Astrocyte of the cerebellum (primary cell): ENCODE results near the gene DENND10.

ENCODE experiments used
- DNase-seq: peaks from one replicate; pipeline ENCODE4 v3.0.0-alpha.2; 2011; ENCODE audit warnings: low read depth
- H3K4me3 ChIP-seq: 2 replicates; pipeline ENCODE4 v1.5.1; 2011; ENCODE audit warnings: mild to moderate bottlenecking, low read depth, low read length, moderate library complexity
- CTCF ChIP-seq: IDR thresholded peaks from 2 replicates; pipeline ENCODE4 v1.5.1; 2012; ENCODE audit warnings: low read length, low read depth, moderate library complexity, mild to moderate bottlenecking; ENCODE audit errors: missing control alignments
- in situ Hi-C: cut with HindIII; loops from 2 replicates; pipeline ENCODE4 v1.10.0; 2017; ENCODE audit warnings: low sequenced_read_pairs

DENND10 gene

GRCh38 chr10:119112056-119112455 is 8.1 kb downstream of the DENND10 start:
- in situ Hi-C loops, result no loop called here

DNA sequence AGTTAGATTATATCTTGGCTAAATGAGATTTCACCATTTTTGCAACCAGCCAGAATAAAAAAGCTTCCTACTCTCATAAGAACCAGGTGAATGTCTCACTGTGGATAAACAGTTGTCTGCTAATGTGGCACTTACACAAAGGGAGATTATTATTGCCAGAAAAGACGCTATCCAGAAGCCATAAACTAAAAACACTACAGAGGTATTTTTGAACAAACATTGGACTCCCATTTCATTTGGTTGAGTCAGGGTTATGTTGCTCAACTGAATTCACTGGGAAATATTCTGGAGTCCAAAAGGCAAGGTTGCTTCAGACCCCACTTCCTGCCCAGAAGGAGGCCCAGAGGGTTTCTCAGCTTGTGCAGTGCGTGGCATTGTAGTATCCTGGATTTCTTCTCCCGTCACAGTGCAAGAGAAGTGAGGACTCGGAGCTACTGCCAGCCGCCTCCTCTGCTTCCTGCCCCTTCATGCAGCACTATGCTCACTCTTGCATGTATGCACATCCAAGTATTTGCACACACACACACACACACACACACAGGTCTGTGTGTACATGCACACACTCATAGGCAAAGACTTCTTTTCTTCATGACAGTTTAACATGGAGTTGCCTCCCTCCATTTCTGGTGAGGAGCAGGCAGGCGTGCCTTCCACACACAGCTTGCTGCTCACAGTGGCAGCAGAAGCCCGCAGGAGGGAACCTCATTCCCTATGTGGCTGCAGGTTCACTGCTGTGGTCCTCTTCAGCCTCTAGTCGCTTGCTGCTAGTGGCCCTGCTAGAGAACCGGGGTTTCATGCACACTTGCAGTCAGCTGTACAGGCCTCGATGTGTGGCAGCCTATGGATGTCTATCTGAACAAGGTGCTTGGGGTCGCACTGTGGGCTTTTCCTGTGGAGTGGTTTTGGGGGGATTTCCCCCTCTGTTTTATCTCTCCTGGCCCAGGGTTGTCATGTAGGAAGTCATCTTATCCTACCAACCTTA is 10.1 kb downstream of the DENND10 start:
- TF ChIP-seq CTCF, result no peak
- DNase-seq, result no peak
- in situ Hi-C loops, result no loop called here
- no peak overlapping the region for H3K4me3 ChIP-seq

More at GRCh38 chr10:119112056-119112455, 8.1 kb downstream of the DENND10 start:
- no peak for DNase-seq
- no peak for TF ChIP-seq CTCF
- H3K4me3 ChIP-seq, result no peak overlapping the region

DNA sequence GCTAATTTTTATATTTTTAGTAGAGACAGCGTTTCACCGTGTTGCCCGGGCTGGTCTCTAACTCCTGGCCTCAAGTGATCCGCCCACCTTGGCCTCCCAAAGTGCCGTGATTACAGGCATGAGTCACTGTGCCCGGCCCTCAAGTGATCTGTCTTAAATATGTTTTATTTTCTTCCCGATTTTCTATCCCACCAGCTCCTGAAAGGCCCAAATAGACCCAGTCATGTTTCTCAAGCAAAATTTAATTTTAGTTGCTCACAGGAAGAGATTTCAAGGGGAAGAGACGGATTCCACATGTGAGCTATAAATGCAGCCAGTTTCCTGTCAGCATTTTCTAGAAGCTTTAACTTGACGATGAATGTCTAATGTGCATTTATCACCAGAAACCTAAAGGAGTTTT is 12.0 kb downstream of the DENND10 start:
- no peak overlapping the region for H3K4me3 ChIP-seq
- no peak for TF ChIP-seq CTCF
- DNase-seq, result no peak
- in situ Hi-C loops, result no loop called here

DNA sequence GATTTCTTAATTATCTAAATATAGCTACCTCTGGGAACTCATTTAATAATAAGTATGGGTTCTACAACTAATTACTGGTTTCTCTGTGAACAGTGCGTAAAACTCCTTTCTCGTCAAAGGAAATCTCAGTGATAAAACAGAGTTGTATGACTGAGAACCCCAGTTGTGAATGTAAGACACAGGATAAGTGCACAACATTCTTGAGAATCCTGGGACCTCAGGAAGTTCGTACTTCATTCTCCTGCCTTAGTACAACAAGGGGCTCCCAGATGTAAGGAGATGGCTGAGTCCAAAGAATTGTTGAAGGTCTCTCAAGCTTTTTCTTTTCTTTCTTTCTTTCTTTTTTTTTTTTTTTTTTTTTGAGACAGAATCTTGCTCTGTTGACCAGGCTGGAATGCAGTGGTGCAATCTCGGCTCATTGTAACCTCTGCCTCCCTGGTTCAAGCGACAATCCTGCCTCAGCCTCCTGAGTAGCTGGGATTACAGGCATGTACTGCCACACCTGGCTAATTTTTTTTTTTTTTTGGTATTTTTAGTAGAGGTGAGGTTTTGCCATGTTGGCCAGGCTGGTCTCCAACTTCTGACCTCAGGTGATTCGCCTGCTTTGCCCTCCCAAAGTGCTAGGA is 12.5 kb downstream of the DENND10 start:
- TF ChIP-seq CTCF, result no peak
- no peak overlapping the region for H3K4me3 ChIP-seq
- DNase-seq, result no peak
- in situ Hi-C loops, result no loop called here

DNA sequence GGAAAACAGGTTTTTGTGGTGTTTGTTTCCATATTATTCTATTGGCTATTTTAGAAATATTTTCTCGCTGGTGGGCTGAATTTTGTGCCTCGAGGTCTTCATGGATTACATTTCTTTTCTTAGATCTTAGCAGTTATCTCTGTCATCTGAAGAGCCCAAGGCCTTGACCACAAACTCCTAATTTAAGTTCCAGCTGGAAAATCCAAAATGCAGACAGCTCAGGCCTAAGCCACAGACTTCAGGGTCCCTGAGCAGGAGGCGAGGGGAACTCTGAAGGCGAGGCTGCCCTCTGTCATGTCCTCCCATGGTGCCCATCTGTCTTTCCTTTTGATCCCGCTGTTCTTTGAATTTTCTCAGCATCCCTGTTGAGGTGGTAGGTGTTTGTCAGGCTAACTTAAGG is 14.3 kb downstream of the DENND10 start:
- TF ChIP-seq CTCF, result no peak
- H3K4me3 ChIP-seq, result no peak overlapping the region
- DNase-seq, result no peak
- in situ Hi-C loops, result no loop called here

- no peak for DNase-seq
- no peak overlapping the region for H3K4me3 ChIP-seq
- in situ Hi-C loops, result no loop called here
- TF ChIP-seq CTCF, result no peak
These were observed 15.5 kb downstream of the DENND10 start for GRCh38 chr10:119119400-119119799.
